WTC11 (cell line): ENCODE measurements around the gene HEPACAM.

Source experiments
- E2F1 ChIP-seq: sonication (generic); formaldehyde crosslinking; IDR thresholded peaks from 2 replicates; pipeline ENCODE4 v1.8.0; 2022; ENCODE audit warnings: mild to moderate bottlenecking, missing genetic modification reagents
- TF ChIP-seq, protein P1 (sequence below): fragments of 200-600 bp; IDR thresholded peaks from 2 replicates; pipeline ENCODE4 v1.8.0; 2022; ENCODE audit warnings: antibody characterized with exemption

DNA sequence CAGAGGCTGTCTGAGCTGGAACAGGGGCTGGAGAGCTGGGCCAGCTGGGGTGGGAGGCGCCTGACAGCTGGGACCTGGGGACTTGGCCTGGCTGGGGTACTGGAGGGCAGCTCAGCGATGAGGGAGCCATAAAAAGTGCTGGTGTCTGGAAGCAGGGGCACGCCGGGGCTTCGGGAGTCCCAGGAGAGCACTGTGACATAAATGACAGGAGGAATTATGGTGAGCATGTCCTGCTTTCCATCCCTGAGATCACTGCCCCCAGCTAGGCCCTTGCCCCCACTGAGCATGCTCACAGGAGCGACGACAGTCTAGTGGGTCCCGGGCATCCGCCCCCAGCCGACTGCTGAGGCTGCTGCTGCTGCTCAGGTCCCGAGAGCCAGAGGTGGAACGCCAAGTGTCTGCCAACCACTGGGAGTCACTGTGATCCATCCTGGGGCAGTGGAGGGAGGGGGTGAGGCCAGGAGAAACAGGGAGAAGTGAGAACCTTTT, 44.4 kb downstream of the HEPACAM start:
- TF ChIP-seq E2F1: no peak
- TF ChIP-seq, protein P1, sequence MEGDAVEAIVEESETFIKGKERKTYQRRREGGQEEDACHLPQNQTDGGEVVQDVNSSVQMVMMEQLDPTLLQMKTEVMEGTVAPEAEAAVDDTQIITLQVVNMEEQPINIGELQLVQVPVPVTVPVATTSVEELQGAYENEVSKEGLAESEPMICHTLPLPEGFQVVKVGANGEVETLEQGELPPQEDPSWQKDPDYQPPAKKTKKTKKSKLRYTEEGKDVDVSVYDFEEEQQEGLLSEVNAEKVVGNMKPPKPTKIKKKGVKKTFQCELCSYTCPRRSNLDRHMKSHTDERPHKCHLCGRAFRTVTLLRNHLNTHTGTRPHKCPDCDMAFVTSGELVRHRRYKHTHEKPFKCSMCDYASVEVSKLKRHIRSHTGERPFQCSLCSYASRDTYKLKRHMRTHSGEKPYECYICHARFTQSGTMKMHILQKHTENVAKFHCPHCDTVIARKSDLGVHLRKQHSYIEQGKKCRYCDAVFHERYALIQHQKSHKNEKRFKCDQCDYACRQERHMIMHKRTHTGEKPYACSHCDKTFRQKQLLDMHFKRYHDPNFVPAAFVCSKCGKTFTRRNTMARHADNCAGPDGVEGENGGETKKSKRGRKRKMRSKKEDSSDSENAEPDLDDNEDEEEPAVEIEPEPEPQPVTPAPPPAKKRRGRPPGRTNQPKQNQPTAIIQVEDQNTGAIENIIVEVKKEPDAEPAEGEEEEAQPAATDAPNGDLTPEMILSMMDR: no peak
